Cardiac fibroblast (primary cell): Measurements from ENCODE around the gene FA2H.

Source experiments
- DNase-seq, 2 donors: peaks; one replicate each; pipeline versions ENCODE4 v3.0.0 to v3.0.0-alpha.2; 2010; ENCODE audit warnings: low read depth in 2 of 2
- H3K4me3 ChIP-seq, 2 donors: replicated peaks in 1 of 2; 1 replicate in 1 of 2; 2 replicates in 1 of 2; pipeline ENCODE4 v1.5.1; 2011; ENCODE audit warnings: low read depth in 2 of 2, low read length in 2 of 2, mild to moderate bottlenecking in 2 of 2, moderate library complexity in 1 of 2
- CTCF ChIP-seq: IDR thresholded peaks from one replicate; pipeline ENCODE4 v1.5.1; 2011; ENCODE audit warnings: low read depth, mild to moderate bottlenecking, low read length, inconsistent platforms

FA2H gene

GRCh38 chr16:74698222-74698621 lies 76.4 kb downstream of the FA2H start:
- DNase-seq, result peak in 1 of 2 donors; percentile 5
- TF ChIP-seq CTCF, result no peak
- no peak overlapping the region for H3K4me3 ChIP-seq

GRCh38 chr16:74695450-74696422 lies 78.9 kb downstream of the FA2H start:
- peak overlapping the region; percentile 33 to 43 for H3K4me3 ChIP-seq
- no peak for TF ChIP-seq CTCF
- peak; percentile 95 to 96 for DNase-seq

GRCh38 chr16:74691093-74691855 lies 83.3 kb downstream of the FA2H start:
- no peak for TF ChIP-seq CTCF
- no peak overlapping the region for H3K4me3 ChIP-seq
- peak; percentile 46 for DNase-seq

- no peak for DNase-seq
- TF ChIP-seq CTCF, result no peak
- no peak overlapping the region for H3K4me3 ChIP-seq
These were observed 92.1 kb downstream of the FA2H start for GRCh38 chr16:74682556-74682955.

GRCh38 chr16:74680681-74681080 lies 93.9 kb downstream of the FA2H start:
- H3K4me3 ChIP-seq, result no peak overlapping the region
- DNase-seq, result no peak
- TF ChIP-seq CTCF, result no peak

GRCh38 chr16:74679983-74680382 lies 94.6 kb downstream of the FA2H start:
- DNase-seq, result no peak
- no peak overlapping the region for H3K4me3 ChIP-seq
- TF ChIP-seq CTCF, result no peak
